Neural cell (in vitro differentiated cells): Measurements from ENCODE around the gene ANKRD42. TPM values are rescaled to one million over a fixed set of nuclear protein-coding genes. Genes with fewer than 3 reads are reported as not detected.

Experiments used
- H2AFZ ChIP-seq: fragments of 200-600, 300-800 bp; sonication (generic), shearing (Covaris generic); 2 replicates; pipeline ENCODE4 v1.6.0; 2014; ENCODE audit warnings: low read depth, mild to moderate bottlenecking, antibody characterized with exemption, low read length, moderate library complexity
- H3F3A ChIP-seq: fragments of 200-600 bp; shearing (Covaris generic); 2 replicates; pipeline ENCODE4 v1.6.1; 2016; ENCODE audit warnings: mild to moderate bottlenecking, moderate library complexity, mixed read lengths, antibody characterized with exemption, low read length; ENCODE audit not compliant: insufficient read depth, poor library complexity, severe bottlenecking
- H3K27ac ChIP-seq: fragments of 200-600, 300-800 bp; sonication (generic), shearing (Covaris generic); 2 replicates; pipeline ENCODE4 v1.5.1; 2014; ENCODE audit warnings: mild to moderate bottlenecking, low read length, moderate library complexity
- H3K27me3 ChIP-seq: fragments of 300-800, 200-600 bp; sonication (generic), shearing (Covaris generic); 2 replicates; pipeline ENCODE4 v1.6.0; 2014; ENCODE audit warnings: mild to moderate bottlenecking, low read depth, low read length, moderate library complexity; ENCODE audit not compliant: insufficient read depth
- H3K36me3 ChIP-seq: fragments of 300-800, 200-600 bp; sonication (generic), shearing (Covaris generic); 2 replicates; pipeline ENCODE4 v1.5.1; 2014; ENCODE audit warnings: mild to moderate bottlenecking, antibody characterized with exemption, low read length, moderate library complexity; ENCODE audit not compliant: insufficient read depth
- H3K4me2 ChIP-seq: fragments of 300-800, 200-600 bp; sonication (generic), shearing (Covaris generic); 2 replicates; pipeline ENCODE4 v1.6.0; 2014; ENCODE audit warnings: mild to moderate bottlenecking, low read length
- H3K4me3 ChIP-seq: fragments of 300-800, 200-600 bp; sonication (generic), shearing (Covaris generic); 2 replicates; pipeline ENCODE4 v1.5.1; 2014; ENCODE audit warnings: mild to moderate bottlenecking, low read length, moderate library complexity
- H3K79me2 ChIP-seq: fragments of 200-600 bp; shearing (Covaris generic); replicated peaks from 2 replicates; pipeline ENCODE4 v1.6.0; 2014; ENCODE audit warnings: mild to moderate bottlenecking, low read length, moderate library complexity; ENCODE audit not compliant: insufficient read depth
- H3K9ac ChIP-seq: fragments of 300-800, 200-600 bp; sonication (generic), shearing (Covaris generic); 2 replicates; pipeline ENCODE4 v1.6.1; 2016; ENCODE audit warnings: mild to moderate bottlenecking, low read length, mixed read lengths
- H3K9me2 ChIP-seq: fragments of 200-600 bp; shearing (Covaris generic); 2 replicates; pipeline ENCODE4 v1.6.1; 2016; ENCODE audit warnings: mild to moderate bottlenecking, low read length, mixed read lengths; ENCODE audit not compliant: insufficient read depth
- H3K9me3 ChIP-seq: fragments of 200-600, 300-800 bp; sonication (generic), shearing (Covaris generic); 2 replicates; pipeline ENCODE4 v1.6.1; 2016; ENCODE audit warnings: mild to moderate bottlenecking, mixed run types, low read length, moderate library complexity, mixed read lengths
- H4K20me1 ChIP-seq: fragments of 200-600 bp; shearing (Covaris generic); 2 replicates; pipeline ENCODE4 v1.6.1; 2016; ENCODE audit warnings: mild to moderate bottlenecking, mixed run types; ENCODE audit not compliant: insufficient read depth
- CTCF ChIP-seq: fragments of 450-650 bp; IDR thresholded peaks from 2 replicates; pipeline ENCODE4 v1.5.1; 2014; ENCODE audit warnings: antibody characterized with exemption, mild to moderate bottlenecking, moderate library complexity; ENCODE audit not compliant: poor library complexity, severe bottlenecking
- EP300 ChIP-seq: fragments of 450-650 bp; conservative IDR thresholded peaks from 2 replicates; pipeline ENCODE4 v1.6.1; 2014; ENCODE audit warnings: antibody characterized with exemption, mild to moderate bottlenecking, moderate library complexity; ENCODE audit not compliant: poor library complexity, severe bottlenecking
- EZH2 ChIP-seq: fragments of 200-600, 300-800 bp; shearing (Covaris generic), sonication (generic); IDR thresholded peaks from 2 replicates; pipeline ENCODE4 v1.6.1; 2014; ENCODE audit warnings: antibody characterized with exemption, low read length, borderline replicate concordance, mild to moderate bottlenecking; ENCODE audit not compliant: insufficient read depth, poor library complexity, severe bottlenecking
- MXI1 ChIP-seq: fragments of 450-650 bp; conservative IDR thresholded peaks from 2 replicates; pipeline ENCODE4 v1.6.1; 2014; ENCODE audit warnings: antibody characterized with exemption, mild to moderate bottlenecking; ENCODE audit not compliant: poor library complexity, severe bottlenecking
- POLR2AphosphoS5 ChIP-seq: IDR thresholded peaks from 2 replicates; pipeline ENCODE4 v1.6.1; 2012
- RAD21 ChIP-seq: fragments of 450-650 bp; conservative IDR thresholded peaks from 2 replicates; pipeline ENCODE4 v1.6.1; 2014; ENCODE audit warnings: antibody characterized with exemption, mild to moderate bottlenecking, moderate library complexity
- REST ChIP-seq: IDR thresholded peaks from 2 replicates; pipeline ENCODE4 v1.6.1; 2012; ENCODE audit warnings: borderline replicate concordance
- SMC3 ChIP-seq: fragments of 450-650 bp; conservative IDR thresholded peaks from 2 replicates; pipeline ENCODE4 v1.6.1; 2014; ENCODE audit warnings: antibody characterized with exemption, mild to moderate bottlenecking, moderate library complexity; ENCODE audit not compliant: poor library complexity
- TAF1 ChIP-seq: IDR thresholded peaks from 2 replicates; pipeline ENCODE4 v1.6.1; 2012; ENCODE audit warnings: low read depth
- polyA plus RNA-seq: library from polyadenylated mRNA; depleted of rRNA; stranded (reverse); fragments of >200 nt; gene quantifications from 2 replicates; pipeline ENCODE4 v1.2.3, GENCODE V29; 2014

Gene ANKRD42
- polyA plus RNA-seq, 1 donor from 2014 or later = 16.1 TPM

- Histone ChIP-seq H3K4me3 (no peak overlapping the region), H3F3A (no peaks in the 10 kb centered on the region), H3K27me3 (no peaks in the 10 kb centered on the region), H3K9ac (no peak overlapping the region), H3K27ac (no peak overlapping the region), H3K36me3 (peaks cover 21% of the 10 kb centered on the region), H3K79me2 (peaks cover 59% of the 10 kb centered on the region), H3K9me2 (no peaks in the 10 kb centered on the region), H2AFZ (no peak overlapping the region), H4K20me1 (no peaks in the 10 kb centered on the region), H3K4me2 (no peak overlapping the region), H3K9me3 (no peaks in the 10 kb centered on the region)
- TF ChIP-seq EZH2 = no peak
- no peak for TF ChIP-seq RAD21
- no peak for TF ChIP-seq POLR2AphosphoS5
- TF ChIP-seq CTCF = no peak
Measured at GRCh38 chr11:83166193-83166866, 27.2 kb upstream of the ANKRD42 start.

GRCh38 chr11:83168756-83169155 lies 24.8 kb upstream of the ANKRD42 start:
- no peaks in the 10 kb centered on the region for H3K9me2 ChIP-seq
- no peak overlapping the region for H3K9ac ChIP-seq
- H3F3A ChIP-seq = no peaks in the 10 kb centered on the region
- H3K4me2 ChIP-seq = no peak overlapping the region
- peaks cover 21% of the 10 kb centered on the region for H3K36me3 ChIP-seq
- no peak overlapping the region for H3K4me3 ChIP-seq
- no peaks in the 10 kb centered on the region for H3K9me3 ChIP-seq
- peaks cover 54% of the 10 kb centered on the region for H3K79me2 ChIP-seq
- H2AFZ ChIP-seq = no peak overlapping the region
- TF ChIP-seq RAD21 (no peak), EZH2 (no peak), EP300 (no peak), TAF1 (no peak), MXI1 (no peak), POLR2AphosphoS5 (peak; percentile 4)
- no peak overlapping the region for H3K27ac ChIP-seq
- H4K20me1 ChIP-seq = peaks cover 4% of the 10 kb centered on the region
- H3K27me3 ChIP-seq = no peaks in the 10 kb centered on the region

GRCh38 chr11:83170865-83171264 lies 22.6 kb upstream of the ANKRD42 start:
- Histone ChIP-seq H3K36me3 (peaks cover 23% of the 10 kb centered on the region), H3K4me2 (peak overlapping the region; percentile 50), H3K9ac (no peak overlapping the region), H4K20me1 (peaks cover 4% of the 10 kb centered on the region), H3K79me2 (peaks cover 63% of the 10 kb centered on the region), H3K27ac (no peak overlapping the region), H3K27me3 (no peaks in the 10 kb centered on the region), H3K4me3 (peak overlapping the region; percentile 57), H3F3A (no peaks in the 10 kb centered on the region), H2AFZ (no peak overlapping the region), H3K9me3 (no peaks in the 10 kb centered on the region), H3K9me2 (no peaks in the 10 kb centered on the region)
- TF ChIP-seq SMC3 (no peak), EP300 (no peak), MXI1 (no peak), REST (no peak), POLR2AphosphoS5 (no peak), EZH2 (no peak), TAF1 (no peak), CTCF (no peak), RAD21 (no peak)
